HG03097 (cell line): ENCODE results near the gene DAB1.

Source experiments
- ATAC-seq: cut with Tn5 transposase; IDR thresholded peaks from one replicate; pipeline ENCODE4 v1.9.1; 2021; ENCODE audit not compliant: unreplicated experiment, low FRiP score

DAB1 gene

GRCh38 chr1:57282411-57282810 is 141.4 kb downstream of the DAB1 start:
- no peak for ATAC-seq

GRCh38 chr1:57281324-57281723 is 142.5 kb downstream of the DAB1 start:
- no peak for ATAC-seq

- no peak for ATAC-seq
Observed at GRCh38 chr1:57279909-57280666, 143.8 kb downstream of the DAB1 start.

- no peak for ATAC-seq
Observed at GRCh38 chr1:57278558-57278957, 145.3 kb downstream of the DAB1 start.

- no peak for ATAC-seq
Observed at GRCh38 chr1:57277681-57278080, 146.2 kb downstream of the DAB1 start.

GRCh38 chr1:57276918-57277317 is 146.9 kb downstream of the DAB1 start:
- no peak for ATAC-seq

- no peak for ATAC-seq
Observed at GRCh38 chr1:57272601-57273000, 151.3 kb downstream of the DAB1 start.

- no peak for ATAC-seq
Observed at GRCh38 chr1:57272150-57272549, 151.7 kb downstream of the DAB1 start.

- ATAC-seq = no peak
Observed at GRCh38 chr1:57270927-57271698, 152.7 kb downstream of the DAB1 start.

- ATAC-seq = no peak
Observed at GRCh38 chr1:57269630-57270225, 154.1 kb downstream of the DAB1 start.

- ATAC-seq = no peak
Observed at GRCh38 chr1:57265104-57265503, 158.8 kb downstream of the DAB1 start.

GRCh38 chr1:57262472-57262871 is 161.4 kb downstream of the DAB1 start:
- no peak for ATAC-seq

GRCh38 chr1:57258557-57259325 is 165.1 kb downstream of the DAB1 start:
- ATAC-seq = no peak

- ATAC-seq = no peak
Observed at GRCh38 chr1:57255945-57256344, 167.9 kb downstream of the DAB1 start.

- ATAC-seq = no peak
Observed at GRCh38 chr1:57254022-57254421, 169.8 kb downstream of the DAB1 start.

- no peak for ATAC-seq
Observed at GRCh38 chr1:57252597-57253294, 171.1 kb downstream of the DAB1 start.

GRCh38 chr1:57250021-57250420 is 173.8 kb downstream of the DAB1 start:
- ATAC-seq = no peak

GRCh38 chr1:57249511-57249910 is 174.3 kb downstream of the DAB1 start:
- no peak for ATAC-seq

GRCh38 chr1:57248830-57249229 is 175.0 kb downstream of the DAB1 start:
- no peak for ATAC-seq

- no peak for ATAC-seq
Observed at GRCh38 chr1:57238233-57238781, 185.6 kb downstream of the DAB1 start.
